Measurements from ENCODE around the gene KDM6A.
"Not testable (repeated sequence)": the region's sequence is repeated elsewhere in the genome, so short reads cannot be mapped to it uniquely, and the experiment has no call there.

The KDM6A gene

DNA sequence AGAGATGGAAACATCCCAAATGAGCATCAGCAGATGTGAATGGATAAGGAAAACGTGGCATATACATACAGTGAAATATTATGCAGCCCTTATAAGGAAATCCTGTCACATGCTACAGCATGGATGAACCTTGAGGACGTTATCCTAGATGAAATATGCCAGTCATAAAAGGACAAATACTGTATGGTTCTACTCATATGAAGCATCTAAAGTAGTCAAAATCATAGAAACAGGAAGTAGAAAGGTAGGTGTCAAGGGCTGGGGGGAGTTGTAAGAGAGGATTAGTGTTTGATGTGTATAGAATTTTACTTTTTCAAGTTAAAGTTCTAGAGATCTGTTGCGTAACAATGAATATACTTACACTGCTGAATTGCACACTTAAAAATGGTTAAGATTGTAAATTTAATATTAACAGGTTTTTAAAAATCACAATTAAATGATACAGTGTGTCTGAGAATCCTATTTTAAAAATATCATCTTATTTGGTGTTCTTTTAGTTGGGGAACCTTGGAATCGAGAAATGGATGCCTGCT, 58.5 kb downstream of the KDM6A start:
- DNase-seq: no peak

DNA sequence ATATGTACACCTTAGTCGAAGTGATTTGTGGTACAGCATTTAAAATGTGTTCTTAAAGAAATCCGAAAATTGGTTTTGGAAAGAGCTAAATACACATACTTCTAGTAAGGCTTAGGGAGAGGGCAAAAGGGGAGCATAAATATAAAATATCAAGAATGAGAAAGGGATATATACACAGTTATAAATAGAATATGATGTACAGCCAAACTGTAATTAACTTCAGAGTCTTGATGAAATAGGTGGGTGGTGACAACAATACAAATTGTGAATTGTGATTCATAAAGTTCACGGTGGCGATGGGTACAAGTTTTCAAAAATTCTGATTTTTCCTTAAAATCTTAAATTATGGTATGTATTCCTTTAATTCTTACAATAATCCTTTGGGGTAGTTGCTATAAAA, 62.2 kb downstream of the KDM6A start:
- no peak for DNase-seq

DNA sequence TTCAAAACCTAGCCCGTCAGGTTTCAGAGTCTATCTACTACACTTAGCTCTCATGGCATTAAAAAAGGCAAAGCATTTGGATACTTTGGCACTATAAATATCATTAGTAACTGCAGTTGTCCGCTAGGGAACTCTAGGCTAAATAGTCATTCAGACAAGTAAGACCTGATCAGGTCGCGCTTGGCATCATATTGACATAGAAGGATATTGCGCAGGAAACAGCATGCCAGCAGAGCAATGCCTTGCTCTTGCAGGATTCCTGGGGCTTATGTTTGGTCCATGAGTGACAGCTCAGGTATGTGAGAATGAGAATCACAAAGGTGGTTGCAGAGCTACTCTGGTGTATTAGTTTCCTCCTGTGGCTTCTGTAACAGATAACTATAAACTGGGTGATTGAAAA, 62.7 kb downstream of the KDM6A start:
- DNase-seq: no peak

DNA sequence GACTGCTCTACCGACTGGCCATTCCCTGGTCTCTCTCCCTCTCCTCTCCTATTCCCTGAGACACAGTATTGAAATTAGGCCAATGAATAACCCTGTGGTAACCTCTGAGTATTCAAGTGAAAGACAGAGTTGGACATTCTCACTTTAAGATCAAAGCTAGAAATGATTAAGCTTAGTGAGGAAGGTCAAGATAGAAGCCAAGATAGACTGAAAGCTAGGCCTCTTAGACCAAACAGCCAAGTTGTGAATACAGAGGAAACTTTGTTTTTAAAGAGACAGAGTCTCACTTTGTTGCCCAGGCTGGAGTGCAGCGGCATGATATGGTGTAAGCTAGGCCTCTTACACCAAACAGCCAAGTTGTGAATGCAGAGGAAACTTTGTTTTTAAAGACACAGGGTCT, 64.6 kb downstream of the KDM6A start:
- DNase-seq: no peak

DNA sequence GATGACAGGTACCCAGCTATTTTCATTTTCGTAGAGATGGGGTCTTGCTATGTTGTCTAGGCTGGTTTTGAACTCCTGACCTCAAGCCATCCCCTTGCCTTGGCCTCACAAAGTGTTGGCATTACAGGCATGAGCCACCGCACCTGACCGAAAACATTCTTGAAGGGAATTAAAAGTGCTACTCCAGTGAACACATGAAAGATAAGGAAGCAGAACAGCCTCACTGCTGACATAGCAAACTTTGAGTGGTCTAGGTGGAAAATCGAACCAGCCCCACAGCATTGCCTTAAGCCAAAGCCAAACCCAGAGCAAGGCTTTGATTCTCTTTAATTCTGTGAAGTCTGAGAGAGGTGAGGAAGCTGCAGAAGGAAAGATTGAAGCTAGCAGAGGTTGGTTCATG, 65.1 kb downstream of the KDM6A start:
- no peak for DNase-seq

DNA sequence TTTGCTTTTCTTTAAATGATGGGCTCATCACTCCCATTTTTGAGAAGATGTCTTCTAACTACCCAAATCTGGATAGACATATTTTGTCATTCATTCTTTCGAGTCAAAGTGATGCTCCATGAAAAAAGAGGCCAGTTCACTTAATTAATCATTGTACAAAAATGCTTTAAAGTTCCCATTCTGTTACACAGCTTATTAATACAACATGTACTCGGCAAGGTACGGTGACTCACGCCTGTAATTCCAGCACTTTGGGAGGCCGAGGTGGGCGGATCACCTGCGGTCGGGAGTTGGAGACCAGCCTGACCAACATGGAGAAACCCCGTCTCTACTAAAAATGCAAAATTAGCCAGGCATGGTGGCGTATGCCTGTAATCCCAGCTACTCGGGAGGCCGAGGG, 67.6 kb downstream of the KDM6A start:
- DNase-seq: not testable (repeated sequence)

DNA sequence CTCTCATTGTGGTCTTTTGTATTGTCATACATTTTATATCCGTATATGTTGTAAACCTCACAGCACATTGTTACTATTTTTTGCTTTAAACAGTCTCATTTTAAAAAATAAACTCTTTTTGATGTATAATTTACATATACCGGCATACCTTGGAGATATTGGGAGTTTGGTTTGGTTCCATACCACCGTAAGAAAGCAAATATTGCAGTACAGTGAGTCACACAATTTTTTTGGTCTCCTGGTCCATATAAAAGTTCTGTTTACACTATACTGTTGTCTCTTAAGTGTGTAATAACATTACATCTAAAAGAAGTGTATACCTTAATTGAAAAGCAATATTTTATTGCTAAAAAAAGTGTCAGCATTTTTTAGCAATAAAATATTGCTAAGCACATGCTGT, 70.0 kb downstream of the KDM6A start:
- DNase-seq: no peak

DNA sequence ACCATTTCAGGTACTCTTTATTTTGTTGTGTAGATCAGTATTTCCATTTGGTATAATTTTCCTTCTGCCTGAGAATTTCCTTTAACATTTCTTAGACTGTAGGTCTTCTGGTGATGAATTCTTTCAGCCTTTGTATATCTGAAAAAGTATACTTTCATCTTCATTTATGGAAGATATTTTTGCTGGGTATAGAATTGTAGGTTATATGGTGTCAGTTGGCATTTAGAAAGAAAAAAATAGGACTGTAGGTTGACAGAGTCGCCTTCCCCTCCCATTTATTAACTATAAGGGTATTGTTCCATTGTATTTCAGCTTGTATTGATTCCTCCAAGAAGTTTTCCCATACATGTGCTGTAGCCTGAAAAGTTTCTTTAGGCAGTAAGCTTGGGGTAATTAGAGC, 71.9 kb downstream of the KDM6A start:
- no peak for DNase-seq

DNA sequence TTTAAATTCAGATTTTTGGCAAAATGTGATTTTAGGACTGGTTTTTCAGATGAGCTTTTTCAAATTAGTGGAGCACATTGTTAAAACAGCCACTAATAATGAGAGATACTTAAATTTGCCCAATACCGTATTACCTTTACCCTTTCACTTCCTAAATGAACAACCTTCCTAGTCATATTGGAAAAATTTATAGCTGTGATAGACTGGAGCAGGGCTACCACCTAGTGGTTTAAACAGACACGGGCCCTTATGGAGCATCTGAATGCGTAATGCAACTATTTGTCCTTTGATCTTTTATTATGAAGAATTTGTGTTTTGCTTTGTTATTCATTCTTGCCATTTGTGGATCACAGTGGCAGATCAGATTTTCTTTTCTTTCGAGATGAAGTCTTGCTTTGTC, 72.7 kb downstream of the KDM6A start:
- peak; percentile 8 for DNase-seq

DNA sequence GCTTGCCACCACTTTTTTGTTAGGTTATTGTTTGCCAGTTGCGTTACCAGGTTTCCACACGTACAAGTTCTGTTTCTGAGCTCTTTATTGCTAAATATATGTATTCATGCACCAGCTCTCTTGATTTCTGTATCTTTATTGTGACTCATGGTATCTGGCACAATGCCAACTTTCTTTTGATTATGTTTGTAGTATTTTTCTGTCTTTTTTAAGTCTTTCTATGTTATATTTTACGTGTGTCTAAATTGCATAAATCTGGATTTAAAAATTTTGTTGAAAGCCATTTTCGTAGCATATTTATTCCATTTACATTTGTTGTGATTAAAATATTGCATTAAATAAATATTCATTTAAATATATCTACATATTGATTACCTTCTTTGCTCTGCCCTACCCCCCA, 73.8 kb downstream of the KDM6A start:
- no peak for DNase-seq

DNA sequence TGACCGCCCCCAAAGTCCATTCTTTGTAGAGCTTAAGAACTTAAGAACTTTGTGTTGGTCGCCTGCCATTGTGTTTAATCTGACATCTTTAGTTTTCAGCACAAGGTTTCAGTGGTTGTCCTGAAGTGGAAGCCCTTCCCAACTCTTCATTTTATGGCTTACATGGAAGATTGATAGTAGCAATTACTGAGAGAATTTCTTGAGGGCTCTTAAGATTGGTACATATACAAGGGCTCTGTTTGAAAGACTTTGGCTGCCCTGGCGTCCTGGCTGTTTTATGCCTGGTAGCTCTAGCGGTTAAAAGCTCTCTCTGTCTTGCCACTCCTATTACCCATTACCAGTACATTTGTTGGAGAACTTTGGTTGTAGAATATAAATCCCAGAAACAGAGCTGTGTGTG, 75.0 kb downstream of the KDM6A start:
- DNase-seq: no peak

DNA sequence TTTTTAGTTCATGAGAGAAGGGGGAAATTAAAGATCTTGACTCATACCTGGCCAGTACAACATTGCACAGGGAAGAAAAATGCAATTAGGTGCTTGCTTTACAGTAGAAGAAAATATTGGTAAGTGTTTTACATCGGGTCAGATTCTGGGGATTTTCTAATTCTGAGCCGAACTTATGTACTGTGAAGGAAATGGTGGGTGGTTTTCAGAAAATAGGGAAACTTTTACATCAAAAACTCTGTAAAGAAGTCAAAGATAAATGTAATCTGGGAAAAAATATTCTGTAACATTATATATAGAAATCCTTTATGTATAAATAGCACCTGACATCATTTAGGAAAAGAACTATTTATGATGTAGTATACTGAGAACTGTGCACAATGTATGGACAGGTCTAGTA, 75.4 kb downstream of the KDM6A start:
- no peak for DNase-seq

DNA sequence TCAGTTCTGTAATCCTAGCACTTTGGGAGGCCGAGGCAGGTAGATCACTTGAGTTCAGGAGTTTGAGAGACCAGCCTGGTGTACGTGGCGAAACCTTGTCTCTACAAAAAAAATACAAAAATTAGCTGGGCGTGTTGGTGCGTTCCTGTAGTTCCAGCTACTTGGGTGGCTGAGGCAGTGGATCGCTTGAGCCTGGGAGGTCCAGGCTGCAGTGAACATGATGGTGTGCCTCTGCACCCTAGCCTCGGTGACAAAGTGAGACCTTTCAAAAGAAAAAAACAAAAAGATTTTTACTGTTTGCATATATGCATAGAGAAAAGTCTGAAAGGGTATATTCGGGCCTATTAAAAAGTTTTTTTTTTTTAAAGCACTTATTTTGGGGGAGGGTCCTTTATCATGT, 76.1 kb downstream of the KDM6A start:
- DNase-seq: no peak

DNA sequence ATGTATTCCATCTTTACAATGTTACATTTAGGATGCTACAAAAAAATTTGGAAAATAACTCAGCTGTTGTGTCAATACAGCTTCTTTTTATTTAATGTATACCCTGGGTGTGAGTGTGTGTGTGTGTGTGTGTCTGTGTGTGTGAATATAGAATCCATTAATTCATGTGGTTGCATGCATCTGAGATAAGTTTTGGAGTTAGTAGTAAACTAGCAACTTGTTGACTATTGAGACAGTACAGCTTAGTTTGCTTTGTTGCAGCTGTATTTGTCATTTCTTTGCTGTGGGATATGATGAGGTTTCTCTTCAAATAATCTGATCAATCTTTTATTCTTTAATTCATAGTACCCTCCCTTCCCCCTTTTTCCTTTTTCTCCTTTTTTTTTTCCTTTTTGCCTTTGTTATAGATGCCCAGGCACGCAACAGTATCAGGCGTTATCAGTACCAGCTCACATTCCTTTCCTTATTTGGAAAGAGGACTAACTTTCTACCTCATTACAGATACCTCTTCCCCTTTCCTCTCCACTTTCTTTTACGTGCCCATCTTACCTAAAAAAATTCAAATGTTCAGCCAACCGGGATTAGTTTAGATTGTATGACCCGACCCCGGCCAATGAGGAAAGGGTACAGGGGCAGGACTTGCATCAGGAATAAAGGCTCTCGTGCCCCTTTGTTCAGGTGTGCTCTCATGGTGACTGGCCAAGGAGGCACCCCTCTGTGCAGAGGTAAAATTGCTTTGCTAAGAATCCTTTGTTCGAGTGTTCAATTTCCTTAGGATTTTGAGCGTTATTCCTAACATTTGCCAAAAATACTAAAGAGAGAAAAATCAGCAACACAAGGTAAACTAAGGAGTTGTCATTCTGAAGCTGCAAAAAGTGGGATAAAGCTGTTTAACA, 77.7 kb downstream of the KDM6A start:
- DNase-seq: not testable (repeated sequence)

DNA sequence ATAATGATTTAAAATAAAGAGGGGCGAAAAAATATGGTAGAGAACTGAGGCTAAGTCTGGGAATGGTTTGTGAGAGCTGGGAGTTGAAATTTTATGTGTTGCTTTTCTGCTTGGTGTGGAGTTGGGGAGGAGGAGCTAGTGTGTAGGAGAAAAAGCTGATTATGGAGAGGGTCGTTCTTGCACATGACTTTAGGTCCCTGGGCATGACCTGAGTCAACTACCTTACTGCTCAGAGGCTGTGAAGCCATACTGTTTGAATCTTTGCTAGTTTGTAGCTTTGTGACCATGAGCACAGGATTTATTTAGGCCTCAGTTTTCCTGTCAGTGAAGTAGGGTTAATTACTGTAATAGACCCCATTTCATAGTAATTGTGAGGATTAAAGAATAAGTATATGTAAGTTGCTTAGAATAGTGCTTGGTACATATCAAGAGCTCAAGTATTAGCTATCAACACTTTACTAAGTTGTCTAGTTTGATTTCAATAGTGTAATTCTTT, 78.6 kb downstream of the KDM6A start:
- no peak for DNase-seq

DNA sequence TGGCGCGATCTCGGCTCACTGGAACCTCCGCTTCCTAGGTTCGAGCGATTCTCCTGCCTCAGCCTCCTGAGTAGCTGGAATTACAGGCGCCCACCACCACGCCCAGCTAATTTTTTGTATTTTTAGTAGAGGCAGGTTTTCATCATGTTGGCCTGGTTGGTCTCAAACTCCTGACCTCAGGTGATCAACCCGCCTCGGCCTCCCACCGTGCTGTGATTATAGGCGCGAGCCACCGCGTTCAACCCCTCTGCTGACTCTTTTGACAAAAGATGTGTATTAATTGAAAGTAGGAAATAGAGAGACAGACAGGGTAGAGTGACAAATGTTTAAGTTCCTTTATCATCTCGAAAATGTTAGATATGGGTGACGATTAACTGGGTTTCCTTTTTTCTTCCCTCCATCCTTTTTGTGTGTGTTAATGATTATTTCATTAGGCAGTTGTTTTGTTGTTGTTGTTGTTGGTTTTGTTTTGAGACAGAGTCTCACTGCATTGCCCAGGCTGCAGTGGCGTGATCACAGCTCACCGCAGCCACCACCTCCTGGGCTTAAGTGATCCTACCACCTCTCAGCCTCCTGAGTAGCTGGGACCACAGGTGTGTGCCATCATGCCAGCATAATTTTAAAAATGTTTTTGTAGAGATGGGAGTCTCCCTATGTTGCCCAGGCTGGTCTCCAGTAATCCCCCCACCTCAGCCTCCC, 79.5 kb downstream of the KDM6A start:
- no peak for DNase-seq

DNA sequence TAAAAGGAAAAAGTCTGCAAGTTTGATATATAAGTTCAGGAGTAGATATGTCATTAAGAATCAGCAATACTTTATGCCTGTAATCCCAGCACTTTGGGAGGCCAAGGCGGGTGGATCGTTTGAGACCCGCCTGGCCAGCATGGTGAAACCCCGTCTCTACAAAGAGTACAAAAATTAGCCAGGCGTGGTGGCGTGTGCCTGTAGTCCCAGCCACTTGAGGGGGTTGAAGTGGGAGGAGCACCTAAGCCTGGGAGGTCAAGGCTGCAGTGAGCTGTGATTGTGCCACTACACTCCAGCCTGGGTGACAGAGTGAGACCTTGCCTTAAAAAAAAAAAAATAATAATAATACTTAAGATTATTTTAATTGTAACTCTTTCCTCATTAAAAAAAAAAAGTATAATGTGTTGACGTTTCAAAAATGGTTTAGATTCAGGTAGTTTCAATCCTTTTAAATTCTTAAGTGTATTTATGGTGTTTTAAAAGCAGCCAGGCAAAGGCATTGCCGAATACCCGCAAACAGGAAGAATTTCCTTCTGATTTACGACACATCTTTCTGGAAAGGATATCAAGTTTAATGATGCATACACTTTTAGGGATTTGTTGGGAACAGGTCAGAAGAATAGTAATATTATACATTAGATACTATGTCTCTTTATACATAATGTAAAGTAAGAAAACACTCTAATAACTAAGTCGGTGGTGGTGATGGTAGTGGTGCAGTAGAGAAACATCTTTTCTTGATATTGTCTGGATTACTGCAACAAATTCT, 80.9 kb downstream of the KDM6A start:
- no peak for DNase-seq

DNA sequence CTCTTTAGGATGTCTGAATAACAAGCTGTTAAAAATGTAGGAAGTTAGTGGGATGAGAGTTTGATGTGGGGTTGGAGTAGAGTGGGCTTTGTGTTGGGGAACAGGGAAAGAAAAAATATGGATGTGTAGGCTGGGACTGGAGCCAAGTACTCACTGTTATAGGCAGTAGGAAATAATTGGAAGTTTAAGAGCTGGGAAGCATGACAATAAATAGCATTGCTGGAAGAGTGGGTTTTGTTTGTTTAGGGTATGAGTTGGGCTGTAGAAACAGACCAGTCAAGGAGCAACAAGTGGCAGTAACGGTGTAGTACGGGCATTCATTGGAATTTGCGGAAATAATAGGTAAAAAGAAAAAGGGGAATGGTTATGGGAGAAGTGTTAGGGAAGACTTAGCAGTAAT, 81.6 kb downstream of the KDM6A start:
- DNase-seq: no peak

DNA sequence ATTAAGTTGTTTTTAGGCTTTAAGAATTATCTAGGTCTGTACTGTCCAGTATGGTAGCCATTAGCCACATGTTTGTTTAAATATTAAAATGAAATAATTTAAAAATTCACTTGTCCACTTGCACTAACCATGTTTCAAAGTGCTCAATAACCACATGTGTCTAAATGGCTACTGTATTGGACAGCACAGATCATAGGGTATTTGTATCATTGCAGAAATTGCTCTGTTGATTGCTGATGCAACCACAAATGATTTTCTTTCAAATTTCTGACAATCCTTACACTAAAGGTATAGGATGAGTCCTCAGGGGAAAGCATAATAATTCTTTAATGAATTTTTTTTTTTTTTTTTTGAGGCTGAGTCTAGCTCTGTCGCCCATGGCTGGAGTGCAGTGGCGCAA, 84.9 kb downstream of the KDM6A start:
- DNase-seq: no peak

DNA sequence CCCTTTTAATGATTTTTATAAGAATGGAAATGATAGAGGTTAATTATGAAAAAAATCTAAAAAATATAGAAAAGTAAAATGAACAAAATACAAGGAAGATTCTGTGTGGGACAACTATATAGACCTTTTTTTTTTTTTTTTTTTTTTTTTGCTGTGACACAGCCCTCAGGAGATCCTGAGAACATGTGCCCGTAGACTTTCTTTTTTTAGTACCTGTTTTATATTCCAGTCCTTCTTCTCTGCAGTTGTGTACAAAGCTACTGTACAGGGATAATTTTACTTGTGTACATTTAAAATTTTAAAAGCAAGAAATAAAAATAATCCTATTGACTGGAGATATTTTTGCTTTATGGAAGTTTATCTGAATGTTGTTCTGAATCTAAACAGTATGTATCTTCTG, 85.5 kb downstream of the KDM6A start:
- DNase-seq: no peak

DNA sequence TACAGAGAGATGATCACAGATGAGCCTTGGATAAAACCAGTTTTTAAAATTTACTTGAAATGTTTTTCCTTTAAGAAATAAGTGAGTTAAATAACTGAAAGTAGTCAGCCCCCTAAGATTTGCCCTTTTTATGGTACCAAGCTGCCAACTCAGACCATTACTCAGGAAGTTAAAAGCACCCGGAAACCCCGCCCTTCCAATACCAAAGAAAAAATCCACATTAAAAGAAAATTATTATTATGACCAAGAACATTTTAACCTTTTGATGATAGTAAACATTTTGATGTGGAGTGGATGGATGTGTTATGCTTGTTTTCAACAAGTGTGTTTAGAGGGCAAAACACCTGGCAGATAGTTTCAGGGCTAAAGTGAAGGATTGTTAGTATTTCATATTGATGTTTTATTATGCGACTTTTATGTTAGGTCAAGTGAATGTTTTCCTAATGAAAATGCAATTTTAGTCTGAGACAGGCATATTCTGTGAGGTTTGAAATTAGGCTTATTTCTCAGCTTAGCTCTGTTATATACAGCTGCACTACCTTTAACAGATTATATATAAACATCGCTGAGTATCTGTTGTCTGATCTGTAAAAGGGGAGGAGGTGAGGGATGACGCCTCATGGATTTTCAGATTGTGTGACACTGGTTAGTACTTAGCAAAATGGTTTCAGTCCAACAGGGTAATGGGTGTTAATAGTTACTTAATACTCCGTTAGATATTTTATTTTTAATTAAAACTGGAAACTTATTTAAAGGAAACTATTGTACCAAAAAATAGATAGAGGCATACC, 89.0 kb downstream of the KDM6A start:
- peak; percentile 32 for DNase-seq

DNA sequence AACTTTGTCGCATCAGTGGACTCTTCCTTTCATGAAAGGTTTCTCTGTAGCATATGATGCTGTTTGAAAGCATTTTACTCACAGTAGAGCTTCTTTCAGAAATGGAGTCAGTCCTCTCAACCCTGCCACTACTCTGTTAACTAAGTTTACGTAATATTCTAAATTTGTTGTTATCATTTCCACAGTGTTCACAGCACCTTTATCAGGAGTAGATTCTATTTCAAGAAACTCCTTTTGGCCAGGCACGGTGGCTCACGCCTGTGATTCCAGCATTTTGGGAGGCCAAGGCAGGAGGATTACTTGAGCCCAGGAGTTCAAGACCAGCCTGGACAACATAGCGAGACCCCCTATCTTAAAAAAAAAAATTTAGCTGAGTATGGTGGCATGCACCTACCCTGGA, 90.0 kb downstream of the KDM6A start:
- no peak for DNase-seq

Measured in CD4-positive, alpha-beta T cell treated with Interleukin-6 for 4 hours (primary cell).